HUDEP-2 (cell line): ENCODE data around the gene SAMHD1.
"Not testable (repeated sequence)": the region's sequence is repeated elsewhere in the genome, so short reads cannot be mapped to it uniquely, and the experiment has no call there.

Experiments used
- DNase-seq, 76 experiments: peaks; one replicate each; lab custom pipeline; 2025; ENCODE audit not compliant: unreplicated experiment in 76 of 76; lab: John Stamatoyannopoulos, UW

SAMHD1 gene

GRCh38 chr20:36856691-36857635, 94.5 kb downstream of the SAMHD1 start:
- peak in 46 of 76 experiments; percentile 5 to 63 (median 30) for DNase-seq

GRCh38 chr20:36856195-36856594, 95.3 kb downstream of the SAMHD1 start:
- DNase-seq: peak in 55 of 76 experiments; percentile 9 to 79 (median 51)

- no peak for DNase-seq
Observed at GRCh38 chr20:36855241-36855657, 96.3 kb downstream of the SAMHD1 start.

- peak in 40 of 76 experiments; percentile 8 to 67 (median 32) for DNase-seq
Observed at GRCh38 chr20:36854348-36855240, 96.9 kb downstream of the SAMHD1 start.

GRCh38 chr20:36852187-36852586, 99.3 kb downstream of the SAMHD1 start:
- DNase-seq: no peak

GRCh38 chr20:36851490-36851889, 100.0 kb downstream of the SAMHD1 start:
- no peak for DNase-seq

- DNase-seq: no peak
Observed at GRCh38 chr20:36850759-36851158, 100.7 kb downstream of the SAMHD1 start.

- no peak for DNase-seq
Observed at GRCh38 chr20:36849333-36850065, 102.0 kb downstream of the SAMHD1 start.

- no peak for DNase-seq
Observed at GRCh38 chr20:36848677-36849076, 102.8 kb downstream of the SAMHD1 start.

- no peak for DNase-seq
Observed at GRCh38 chr20:36848078-36848660, 103.3 kb downstream of the SAMHD1 start.

- no peak for DNase-seq
Observed at GRCh38 chr20:36847710-36848040, 103.8 kb downstream of the SAMHD1 start.

- DNase-seq: no peak
Observed at GRCh38 chr20:36847009-36847709, 104.3 kb downstream of the SAMHD1 start.

- no peak for DNase-seq
Observed at GRCh38 chr20:36845288-36845971, 106.1 kb downstream of the SAMHD1 start.

- DNase-seq: not testable (repeated sequence)
Observed at GRCh38 chr20:36841030-36841429, 110.5 kb downstream of the SAMHD1 start.
